Neural cell (in vitro differentiated cells): ENCODE results near the gene PLAC8L1. TPM values are rescaled to one million over a fixed set of nuclear protein-coding genes. Genes with fewer than 3 reads are reported as not detected.

Experiments
- H2AFZ ChIP-seq: fragments of 200-600, 300-800 bp; sonication (generic), shearing (Covaris generic); 2 replicates; pipeline ENCODE4 v1.6.0; 2014; ENCODE audit warnings: low read depth, mild to moderate bottlenecking, antibody characterized with exemption, low read length, moderate library complexity
- H3F3A ChIP-seq: fragments of 200-600 bp; shearing (Covaris generic); 2 replicates; pipeline ENCODE4 v1.6.1; 2016; ENCODE audit warnings: mild to moderate bottlenecking, moderate library complexity, mixed read lengths, antibody characterized with exemption, low read length; ENCODE audit not compliant: insufficient read depth, poor library complexity, severe bottlenecking
- H3K27ac ChIP-seq: fragments of 200-600, 300-800 bp; sonication (generic), shearing (Covaris generic); 2 replicates; pipeline ENCODE4 v1.5.1; 2014; ENCODE audit warnings: mild to moderate bottlenecking, low read length, moderate library complexity
- H3K27me3 ChIP-seq: fragments of 300-800, 200-600 bp; sonication (generic), shearing (Covaris generic); 2 replicates; pipeline ENCODE4 v1.6.0; 2014; ENCODE audit warnings: mild to moderate bottlenecking, low read depth, low read length, moderate library complexity; ENCODE audit not compliant: insufficient read depth
- H3K36me3 ChIP-seq: fragments of 300-800, 200-600 bp; sonication (generic), shearing (Covaris generic); 2 replicates; pipeline ENCODE4 v1.5.1; 2014; ENCODE audit warnings: mild to moderate bottlenecking, antibody characterized with exemption, low read length, moderate library complexity; ENCODE audit not compliant: insufficient read depth
- H3K4me2 ChIP-seq: fragments of 300-800, 200-600 bp; sonication (generic), shearing (Covaris generic); 2 replicates; pipeline ENCODE4 v1.6.0; 2014; ENCODE audit warnings: mild to moderate bottlenecking, low read length
- H3K4me3 ChIP-seq: fragments of 300-800, 200-600 bp; sonication (generic), shearing (Covaris generic); 2 replicates; pipeline ENCODE4 v1.5.1; 2014; ENCODE audit warnings: mild to moderate bottlenecking, low read length, moderate library complexity
- H3K79me2 ChIP-seq: fragments of 200-600 bp; shearing (Covaris generic); replicated peaks from 2 replicates; pipeline ENCODE4 v1.6.0; 2014; ENCODE audit warnings: mild to moderate bottlenecking, low read length, moderate library complexity; ENCODE audit not compliant: insufficient read depth
- H3K9ac ChIP-seq: fragments of 300-800, 200-600 bp; sonication (generic), shearing (Covaris generic); 2 replicates; pipeline ENCODE4 v1.6.1; 2016; ENCODE audit warnings: mild to moderate bottlenecking, low read length, mixed read lengths
- H3K9me2 ChIP-seq: fragments of 200-600 bp; shearing (Covaris generic); 2 replicates; pipeline ENCODE4 v1.6.1; 2016; ENCODE audit warnings: mild to moderate bottlenecking, low read length, mixed read lengths; ENCODE audit not compliant: insufficient read depth
- H3K9me3 ChIP-seq: fragments of 200-600, 300-800 bp; sonication (generic), shearing (Covaris generic); 2 replicates; pipeline ENCODE4 v1.6.1; 2016; ENCODE audit warnings: mild to moderate bottlenecking, mixed run types, low read length, moderate library complexity, mixed read lengths
- H4K20me1 ChIP-seq: fragments of 200-600 bp; shearing (Covaris generic); 2 replicates; pipeline ENCODE4 v1.6.1; 2016; ENCODE audit warnings: mild to moderate bottlenecking, mixed run types; ENCODE audit not compliant: insufficient read depth
- CTCF ChIP-seq: fragments of 450-650 bp; IDR thresholded peaks from 2 replicates; pipeline ENCODE4 v1.5.1; 2014; ENCODE audit warnings: antibody characterized with exemption, mild to moderate bottlenecking, moderate library complexity; ENCODE audit not compliant: poor library complexity, severe bottlenecking
- EP300 ChIP-seq: fragments of 450-650 bp; conservative IDR thresholded peaks from 2 replicates; pipeline ENCODE4 v1.6.1; 2014; ENCODE audit warnings: antibody characterized with exemption, mild to moderate bottlenecking, moderate library complexity; ENCODE audit not compliant: poor library complexity, severe bottlenecking
- EZH2 ChIP-seq: fragments of 200-600, 300-800 bp; shearing (Covaris generic), sonication (generic); IDR thresholded peaks from 2 replicates; pipeline ENCODE4 v1.6.1; 2014; ENCODE audit warnings: antibody characterized with exemption, low read length, borderline replicate concordance, mild to moderate bottlenecking; ENCODE audit not compliant: insufficient read depth, poor library complexity, severe bottlenecking
- MXI1 ChIP-seq: fragments of 450-650 bp; conservative IDR thresholded peaks from 2 replicates; pipeline ENCODE4 v1.6.1; 2014; ENCODE audit warnings: antibody characterized with exemption, mild to moderate bottlenecking; ENCODE audit not compliant: poor library complexity, severe bottlenecking
- POLR2AphosphoS5 ChIP-seq: IDR thresholded peaks from 2 replicates; pipeline ENCODE4 v1.6.1; 2012
- RAD21 ChIP-seq: fragments of 450-650 bp; conservative IDR thresholded peaks from 2 replicates; pipeline ENCODE4 v1.6.1; 2014; ENCODE audit warnings: antibody characterized with exemption, mild to moderate bottlenecking, moderate library complexity
- REST ChIP-seq: IDR thresholded peaks from 2 replicates; pipeline ENCODE4 v1.6.1; 2012; ENCODE audit warnings: borderline replicate concordance
- SMC3 ChIP-seq: fragments of 450-650 bp; conservative IDR thresholded peaks from 2 replicates; pipeline ENCODE4 v1.6.1; 2014; ENCODE audit warnings: antibody characterized with exemption, mild to moderate bottlenecking, moderate library complexity; ENCODE audit not compliant: poor library complexity
- TAF1 ChIP-seq: IDR thresholded peaks from 2 replicates; pipeline ENCODE4 v1.6.1; 2012; ENCODE audit warnings: low read depth
- polyA plus RNA-seq: library from polyadenylated mRNA; depleted of rRNA; stranded (reverse); fragments of >200 nt; gene quantifications from 2 replicates; pipeline ENCODE4 v1.2.3, GENCODE V29; 2014

Gene PLAC8L1
- polyA plus RNA-seq, 1 donor from 2014 or later, result 0.93 TPM

GRCh38 chr5:146076028-146076427 is 29.3 kb downstream of the PLAC8L1 start:
- H3K9ac ChIP-seq, result peak overlapping the region; percentile 1
- no peak overlapping the region for H3K27ac ChIP-seq
- H3K27me3 ChIP-seq, result no peaks in the 10 kb centered on the region
- H3K79me2 ChIP-seq, result no peaks in the 10 kb centered on the region
- no peak overlapping the region for H2AFZ ChIP-seq
- no peak overlapping the region for H3K4me2 ChIP-seq
- H3K9me2 ChIP-seq, result no peaks in the 10 kb centered on the region
- TF ChIP-seq POLR2AphosphoS5 (no peak), TAF1 (no peak), CTCF (no peak), MXI1 (no peak), RAD21 (no peak), SMC3 (no peak), EP300 (no peak), EZH2 (no peak), REST (no peak)
- no peaks in the 10 kb centered on the region for H3F3A ChIP-seq
- H4K20me1 ChIP-seq, result no peaks in the 10 kb centered on the region
- no peaks in the 10 kb centered on the region for H3K9me3 ChIP-seq
- no peaks in the 10 kb centered on the region for H3K36me3 ChIP-seq
- no peak overlapping the region for H3K4me3 ChIP-seq

GRCh38 chr5:146073239-146073900 is 32.0 kb downstream of the PLAC8L1 start:
- H3K36me3 ChIP-seq, result no peaks in the 10 kb centered on the region
- no peak overlapping the region for H2AFZ ChIP-seq
- H3K9me2 ChIP-seq, result no peaks in the 10 kb centered on the region
- H3F3A ChIP-seq, result no peaks in the 10 kb centered on the region
- H3K4me2 ChIP-seq, result no peak overlapping the region
- no peaks in the 10 kb centered on the region for H3K79me2 ChIP-seq
- no peak overlapping the region for H3K4me3 ChIP-seq
- no peaks in the 10 kb centered on the region for H3K27me3 ChIP-seq
- no peak overlapping the region for H3K27ac ChIP-seq
- no peaks in the 10 kb centered on the region for H3K9me3 ChIP-seq
- H4K20me1 ChIP-seq, result no peaks in the 10 kb centered on the region
- H3K9ac ChIP-seq, result no peak overlapping the region
- TF ChIP-seq EZH2, result no peak
- no peak for TF ChIP-seq RAD21
